Measurements from ENCODE around the gene MAP2K4. TPM values are rescaled to one million over a fixed set of nuclear protein-coding genes. Genes with fewer than 3 reads are reported as not detected.

Gene MAP2K4
- polyA plus RNA-seq (2012; ENCODE audit: insufficient read length, low read depth): 11.5 TPM

GRCh38 chr17:12020642-12021622, at the start of gene MAP2K4:
Gene MAP2K4, plus strand, starts transcription at chr17:12020877. Its CDS starts 10 bp downstream, at chr17:12020887.
- TF ChIP-seq TAF1 (IDR thresholded peaks at IDR 0.05; ENCODE audit: borderline replicate concordance, insufficient read depth, low read length): peak; percentile 77; the same call in 1 of the 2 replicates
- no peak for TF ChIP-seq SIN3A (IDR thresholded peaks at IDR 0.05; ENCODE audit: borderline replicate concordance, insufficient read depth, low read length)
- TF ChIP-seq POLR2AphosphoS5 (IDR thresholded peaks at IDR 0.05; ENCODE audit: low read depth, low read length): peak; percentile 64
- peak; percentile 76 for TF ChIP-seq FOXP2 (optimal IDR thresholded peaks at IDR 0.05; ENCODE audit: borderline replicate concordance, extremely low read depth, extremely low read length, insufficient read depth)
- TF ChIP-seq, protein P1, sequence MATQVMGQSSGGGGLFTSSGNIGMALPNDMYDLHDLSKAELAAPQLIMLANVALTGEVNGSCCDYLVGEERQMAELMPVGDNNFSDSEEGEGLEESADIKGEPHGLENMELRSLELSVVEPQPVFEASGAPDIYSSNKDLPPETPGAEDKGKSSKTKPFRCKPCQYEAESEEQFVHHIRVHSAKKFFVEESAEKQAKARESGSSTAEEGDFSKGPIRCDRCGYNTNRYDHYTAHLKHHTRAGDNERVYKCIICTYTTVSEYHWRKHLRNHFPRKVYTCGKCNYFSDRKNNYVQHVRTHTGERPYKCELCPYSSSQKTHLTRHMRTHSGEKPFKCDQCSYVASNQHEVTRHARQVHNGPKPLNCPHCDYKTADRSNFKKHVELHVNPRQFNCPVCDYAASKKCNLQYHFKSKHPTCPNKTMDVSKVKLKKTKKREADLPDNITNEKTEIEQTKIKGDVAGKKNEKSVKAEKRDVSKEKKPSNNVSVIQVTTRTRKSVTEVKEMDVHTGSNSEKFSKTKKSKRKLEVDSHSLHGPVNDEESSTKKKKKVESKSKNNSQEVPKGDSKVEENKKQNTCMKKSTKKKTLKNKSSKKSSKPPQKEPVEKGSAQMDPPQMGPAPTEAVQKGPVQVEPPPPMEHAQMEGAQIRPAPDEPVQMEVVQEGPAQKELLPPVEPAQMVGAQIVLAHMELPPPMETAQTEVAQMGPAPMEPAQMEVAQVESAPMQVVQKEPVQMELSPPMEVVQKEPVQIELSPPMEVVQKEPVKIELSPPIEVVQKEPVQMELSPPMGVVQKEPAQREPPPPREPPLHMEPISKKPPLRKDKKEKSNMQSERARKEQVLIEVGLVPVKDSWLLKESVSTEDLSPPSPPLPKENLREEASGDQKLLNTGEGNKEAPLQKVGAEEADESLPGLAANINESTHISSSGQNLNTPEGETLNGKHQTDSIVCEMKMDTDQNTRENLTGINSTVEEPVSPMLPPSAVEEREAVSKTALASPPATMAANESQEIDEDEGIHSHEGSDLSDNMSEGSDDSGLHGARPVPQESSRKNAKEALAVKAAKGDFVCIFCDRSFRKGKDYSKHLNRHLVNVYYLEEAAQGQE (IDR thresholded peaks at IDR 0.05; ENCODE audit: insufficient read depth in 1 of 2, low read depth in 2 of 2, low read length in 2 of 2): 0 out of 4 replicates have a peak, but pooled peaks of 1 of the 2 experiments have one; percentile 8

DNA sequence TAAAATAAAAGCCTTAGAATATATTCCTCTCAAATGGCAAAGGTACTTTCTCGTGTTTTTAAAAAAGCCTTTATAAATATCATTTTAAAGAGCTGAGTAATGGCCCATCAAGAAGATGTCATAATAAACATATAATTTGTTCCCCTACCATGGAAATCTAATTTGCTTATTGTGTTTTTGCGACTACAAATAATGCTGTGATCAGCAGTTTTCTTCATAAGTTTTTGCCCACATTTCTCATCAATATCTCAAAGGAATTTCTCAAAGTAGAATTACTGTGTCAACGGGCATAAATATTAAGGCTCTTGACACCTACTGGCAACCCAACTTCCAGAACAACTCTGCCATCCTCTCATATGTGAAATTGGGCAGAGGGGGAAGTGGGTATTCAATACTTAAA, 40.9 kb upstream of the MAP2K4 start:
- TF ChIP-seq, protein P1 (IDR thresholded peaks at IDR 0.05; ENCODE audit: insufficient read depth in 1 of 2, low read depth in 2 of 2, low read length in 2 of 2): no peak
- TF ChIP-seq SIN3A (IDR thresholded peaks at IDR 0.05; ENCODE audit: borderline replicate concordance, insufficient read depth, low read length) (no peak), TAF1 (IDR thresholded peaks at IDR 0.05; ENCODE audit: borderline replicate concordance, insufficient read depth, low read length) (no peak), FOXP2 (optimal IDR thresholded peaks at IDR 0.05; ENCODE audit: borderline replicate concordance, extremely low read depth, extremely low read length, insufficient read depth) (no peak), POLR2AphosphoS5 (IDR thresholded peaks at IDR 0.05; ENCODE audit: low read depth, low read length) (no peak)

- no peak for TF ChIP-seq SIN3A (IDR thresholded peaks at IDR 0.05; ENCODE audit: borderline replicate concordance, insufficient read depth, low read length)
- TF ChIP-seq TAF1 (IDR thresholded peaks at IDR 0.05; ENCODE audit: borderline replicate concordance, insufficient read depth, low read length): no peak
- TF ChIP-seq FOXP2 (optimal IDR thresholded peaks at IDR 0.05; ENCODE audit: borderline replicate concordance, extremely low read depth, extremely low read length, insufficient read depth): no peak
- TF ChIP-seq, protein P1 (IDR thresholded peaks at IDR 0.05; ENCODE audit: insufficient read depth in 1 of 2, low read depth in 2 of 2, low read length in 2 of 2): no peak
- TF ChIP-seq POLR2AphosphoS5 (IDR thresholded peaks at IDR 0.05; ENCODE audit: low read depth, low read length): no peak
These were observed 39.9 kb upstream of the MAP2K4 start for GRCh38 chr17:11980813-11981212.

DNA sequence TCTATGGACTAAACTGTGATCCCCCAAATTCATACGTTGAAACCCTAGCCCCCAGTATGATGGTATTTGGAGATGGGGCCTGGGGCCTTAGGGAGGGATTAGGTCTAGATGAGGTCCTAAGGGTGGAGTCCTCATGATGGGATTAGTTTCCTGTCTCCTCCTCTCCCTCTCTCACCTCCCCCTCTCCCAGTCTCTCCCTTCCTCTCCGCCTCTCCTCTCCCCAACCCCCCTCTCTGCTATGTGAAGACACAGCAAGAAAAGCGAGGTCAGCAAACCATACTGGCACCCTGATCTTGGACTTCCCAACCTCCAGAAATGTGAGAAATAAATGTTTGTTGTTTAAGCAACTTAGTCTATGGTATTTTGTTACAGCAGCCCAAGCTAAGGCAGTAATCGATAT, 38.8 kb upstream of the MAP2K4 start:
- TF ChIP-seq SIN3A (IDR thresholded peaks at IDR 0.05; ENCODE audit: borderline replicate concordance, insufficient read depth, low read length): no peak

DNA sequence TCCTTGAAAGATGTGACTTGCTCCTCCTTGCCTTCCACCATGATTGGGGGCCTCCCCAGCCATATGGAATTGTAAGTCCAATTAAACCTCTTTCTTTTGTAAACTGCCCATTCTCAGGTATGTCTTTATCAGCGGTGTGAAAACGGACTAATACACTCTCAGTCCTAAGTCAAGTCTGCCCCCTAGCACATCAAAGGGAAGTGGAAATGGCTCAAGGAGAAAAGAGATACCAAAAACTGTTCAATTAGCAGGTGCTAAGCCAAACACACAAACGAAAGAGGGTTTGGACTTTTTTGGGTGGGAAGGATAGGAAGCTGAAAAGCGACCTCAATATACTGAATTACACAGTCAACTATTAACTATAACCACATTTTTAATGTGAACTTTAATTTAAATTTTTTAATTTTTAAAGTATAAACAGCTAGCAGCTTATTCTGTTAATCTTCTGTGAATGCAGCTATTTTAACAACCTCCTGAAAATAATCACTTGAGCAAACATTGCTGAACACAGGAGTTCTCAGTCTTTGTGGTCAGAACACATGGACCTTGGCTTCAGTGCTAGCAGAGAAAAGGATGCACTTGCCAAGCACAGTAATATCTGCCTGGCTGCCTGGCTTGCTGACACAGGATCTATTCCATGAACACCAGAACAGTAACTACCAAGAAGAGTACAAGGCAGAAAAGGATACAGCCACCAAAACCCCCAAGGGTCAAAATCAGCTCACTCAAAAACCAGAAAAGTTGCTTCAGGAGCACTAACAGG, 34.3 kb upstream of the MAP2K4 start:
- TF ChIP-seq POLR2AphosphoS5 (IDR thresholded peaks at IDR 0.05; ENCODE audit: low read depth, low read length) (no peak), SIN3A (IDR thresholded peaks at IDR 0.05; ENCODE audit: borderline replicate concordance, insufficient read depth, low read length) (no peak), FOXP2 (optimal IDR thresholded peaks at IDR 0.05; ENCODE audit: borderline replicate concordance, extremely low read depth, extremely low read length, insufficient read depth) (no peak), TAF1 (IDR thresholded peaks at IDR 0.05; ENCODE audit: borderline replicate concordance, insufficient read depth, low read length) (no peak)
- TF ChIP-seq, protein P1 (IDR thresholded peaks at IDR 0.05; ENCODE audit: insufficient read depth in 1 of 2, low read depth in 2 of 2, low read length in 2 of 2): no peak
